Fibroblast of pulmonary artery (primary cell): ENCODE measurements around the gene VDAC1.
A peak's percentile ranks its signal among the peaks of the same experiment; 100 is the strongest.

Experiments
- DNase-seq: peaks from one replicate; pipeline ENCODE4 v3.0.0-alpha.2; 2010; ENCODE audit warnings: low read depth
- H3K4me3 ChIP-seq: replicated peaks from 2 replicates; pipeline ENCODE4 v1.5.1; 2011; ENCODE audit warnings: low read depth, mild to moderate bottlenecking, control low read depth, low read length, moderate library complexity
- CTCF ChIP-seq: IDR thresholded peaks from 2 replicates; pipeline ENCODE4 v1.5.1; 2011; ENCODE audit warnings: mild to moderate bottlenecking, control low read depth, low read length, inconsistent platforms; ENCODE audit errors: missing control alignments

Gene VDAC1

GRCh38 chr5:133990396-133990795, 14.4 kb downstream of the VDAC1 start:
- no peak overlapping the region for H3K4me3 ChIP-seq
- TF ChIP-seq CTCF = no peak
- no peak for DNase-seq

DNA sequence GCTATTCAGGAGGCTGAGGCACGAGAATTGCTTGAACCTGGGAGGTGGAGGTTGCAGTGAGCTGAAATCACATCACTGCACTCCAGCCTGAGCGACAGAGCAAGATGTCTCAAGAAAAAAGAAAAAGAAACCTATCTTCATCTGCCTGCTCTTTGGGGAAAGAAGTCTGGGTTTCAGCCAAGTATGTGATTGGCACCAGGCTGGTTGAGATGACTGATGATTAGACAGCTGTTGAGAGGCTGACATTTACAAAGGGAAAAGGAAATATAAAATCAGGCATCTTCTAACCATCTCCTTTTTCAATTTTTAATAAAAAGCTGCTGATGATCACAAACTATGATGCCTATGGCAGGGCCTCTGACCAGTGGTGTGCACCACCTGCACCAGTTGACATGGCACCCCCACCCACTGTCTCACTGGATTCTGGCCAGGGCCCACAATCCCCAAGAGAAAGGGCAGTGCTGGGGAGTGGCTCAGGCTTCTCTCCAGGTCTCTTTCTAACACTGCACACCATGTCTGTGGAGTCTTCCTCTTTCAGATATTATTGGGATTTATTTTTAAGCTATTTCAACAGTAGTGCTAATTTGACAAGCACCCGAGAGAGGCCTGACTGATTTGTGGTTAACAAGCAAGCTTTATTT, 19.1 kb downstream of the VDAC1 start:
- DNase-seq = no peak
- H3K4me3 ChIP-seq = no peak overlapping the region
- no peak for TF ChIP-seq CTCF

DNA sequence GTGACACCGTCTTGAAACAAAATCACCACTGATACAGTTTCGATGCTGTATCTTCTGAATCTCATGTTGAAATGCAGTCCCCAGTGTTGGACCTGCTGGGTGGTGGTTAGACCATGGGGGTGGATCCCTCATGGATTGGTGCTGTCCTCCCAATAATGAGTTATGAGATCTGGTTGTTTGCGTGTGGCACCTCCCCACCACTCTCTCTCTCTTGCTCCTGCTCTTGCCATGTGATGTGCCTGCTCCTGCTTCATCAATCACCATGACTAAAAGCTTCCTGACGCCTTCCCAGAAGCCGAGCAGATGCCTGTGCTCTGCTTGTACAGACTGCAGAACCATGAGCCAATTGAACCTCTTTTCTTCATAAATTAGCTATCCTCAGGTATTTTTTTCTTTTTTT, 21.1 kb downstream of the VDAC1 start:
- TF ChIP-seq CTCF = no peak
- H3K4me3 ChIP-seq = no peak overlapping the region
- DNase-seq = no peak

DNA sequence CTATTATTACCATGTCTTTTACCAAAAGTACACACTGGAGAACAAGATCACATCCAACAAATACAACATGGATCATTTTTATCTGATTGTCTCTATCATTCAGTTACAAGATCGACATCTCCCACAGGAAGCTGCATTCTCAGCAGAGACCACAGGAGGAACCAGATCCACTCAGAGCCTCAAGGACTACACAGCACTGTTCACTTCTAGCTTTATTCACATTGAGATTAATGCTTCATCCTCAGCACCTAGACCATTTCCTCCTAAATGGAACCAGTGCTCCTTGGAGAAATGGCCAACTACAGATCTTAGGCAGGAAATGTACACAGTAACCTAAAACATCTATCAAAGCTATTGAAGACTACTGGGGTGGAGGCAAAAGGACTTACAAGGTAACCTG, 23.1 kb downstream of the VDAC1 start:
- no peak for DNase-seq
- TF ChIP-seq CTCF = no peak
- no peak overlapping the region for H3K4me3 ChIP-seq

DNA sequence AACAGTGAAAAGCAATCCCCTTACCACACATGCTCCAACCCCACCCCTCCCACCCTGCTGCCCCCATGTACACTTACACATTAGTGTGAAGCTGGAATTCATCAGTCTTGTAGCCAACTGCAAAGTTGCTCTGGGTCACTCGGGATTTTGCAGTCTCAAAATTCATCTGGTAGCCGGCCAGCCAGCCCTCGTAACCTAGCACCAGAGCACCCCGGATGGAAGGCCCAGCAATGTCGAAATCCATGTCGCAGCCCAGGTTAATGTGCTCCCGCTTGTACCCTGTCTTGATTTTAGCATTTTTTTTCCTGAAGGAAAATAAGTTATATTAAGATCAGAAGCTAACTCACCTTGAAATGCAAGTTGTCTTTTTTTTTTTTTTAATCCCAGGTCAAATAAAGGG, 24.1 kb downstream of the VDAC1 start:
- H3K4me3 ChIP-seq = no peak overlapping the region
- no peak for DNase-seq
- no peak for TF ChIP-seq CTCF

DNA sequence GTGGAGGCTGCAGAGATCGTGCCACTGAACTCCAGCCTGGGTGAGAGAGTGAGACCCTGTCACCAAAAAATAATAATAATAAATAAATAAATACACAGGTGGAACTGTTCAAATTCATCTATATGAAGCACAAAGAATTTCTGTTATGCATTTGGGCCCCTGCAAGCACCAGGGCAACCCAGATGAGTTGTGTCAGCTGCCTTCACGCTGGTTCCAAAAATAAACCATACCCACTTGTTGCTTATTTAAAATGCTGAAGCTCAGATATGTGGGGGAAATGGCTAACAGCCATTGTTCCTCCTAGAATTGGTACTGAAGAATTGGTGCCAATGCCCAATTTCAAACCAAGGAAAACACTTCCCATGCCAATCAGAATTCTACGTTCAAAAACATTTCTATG, 25.8 kb downstream of the VDAC1 start:
- H3K4me3 ChIP-seq = no peak overlapping the region
- DNase-seq = no peak
- TF ChIP-seq CTCF = no peak

DNA sequence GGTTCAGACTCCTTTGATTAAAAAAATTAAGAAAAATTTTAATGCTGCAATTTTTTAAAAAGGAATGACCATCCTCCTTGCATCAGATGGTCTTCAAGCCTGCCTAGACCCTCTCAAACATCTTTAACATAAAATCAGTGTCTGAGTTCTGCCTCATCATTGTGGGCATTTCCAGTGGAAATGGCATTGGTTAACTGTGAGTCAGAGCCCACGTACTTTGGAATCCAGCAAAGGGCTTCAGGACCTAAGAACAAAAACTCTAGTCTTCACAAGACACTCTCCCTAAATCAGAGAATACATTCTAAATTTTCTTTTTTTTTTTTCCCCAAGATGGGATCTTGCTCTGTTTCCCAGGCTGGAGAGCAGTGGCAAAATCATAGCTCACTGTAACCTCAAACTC, 26.9 kb downstream of the VDAC1 start:
- DNase-seq = peak; percentile 66
- no peak for TF ChIP-seq CTCF
- H3K4me3 ChIP-seq = no peak overlapping the region
